Ectodermal cell (in vitro differentiated cells): ENCODE results near the gene SP100.

Experiments used
- H3K27ac ChIP-seq: 2 replicates; pipeline ENCODE4 v1.7.0; 2013; ENCODE audit warnings: mild to moderate bottlenecking, low read depth, low read length; ENCODE audit not compliant: insufficient read depth, poor library complexity, severe bottlenecking
- H3K27me3 ChIP-seq: 2 replicates; pipeline ENCODE4 v1.7.0; 2013; ENCODE audit warnings: mild to moderate bottlenecking, low read length; ENCODE audit not compliant: insufficient read depth, control insufficient read depth, poor library complexity, severe bottlenecking
- H3K36me3 ChIP-seq: one replicate; pipeline ENCODE4 v1.7.0; 2013; ENCODE audit warnings: low read length; ENCODE audit not compliant: control insufficient read depth, insufficient read depth
- H3K4me1 ChIP-seq: one replicate; pipeline ENCODE4 v1.7.0; 2013; ENCODE audit warnings: low read length; ENCODE audit not compliant: control insufficient read depth, insufficient read depth
- H3K4me3 ChIP-seq: 2 replicates; pipeline ENCODE4 v1.7.0; 2013; ENCODE audit warnings: low read depth, low read length, control low read depth; ENCODE audit not compliant: insufficient read depth
- H3K9me3 ChIP-seq: 2 replicates; pipeline ENCODE4 v1.7.0; 2013; ENCODE audit warnings: mild to moderate bottlenecking, low read length, moderate library complexity; ENCODE audit not compliant: control insufficient read depth
- WGBS, 2 experiments: methylation state at CpG; one replicate each; pipeline ENCODE4 v1.1.7; 2013; ENCODE audit warnings: missing lambda C conversion rate in 2 of 2; 5-methylcytosine and 5-hydroxymethylcytosine counted together

Gene SP100

GRCh38 chr2:230577114-230577513, 161.1 kb downstream of the SP100 start:
- no peak overlapping the region for H3K4me3 ChIP-seq
- WGBS, 2 experiments: 95% methylated on average over 6 of the region's 6 CpGs

GRCh38 chr2:230578106-230578505, 162.1 kb downstream of the SP100 start:
- H3K9me3 ChIP-seq: no peaks in the 10 kb centered on the region
- no peak overlapping the region for H3K4me3 ChIP-seq
- no peaks in the 10 kb centered on the region for H3K27me3 ChIP-seq
- no peaks in the 10 kb centered on the region for H3K4me1 ChIP-seq
- H3K36me3 ChIP-seq: no peaks in the 10 kb centered on the region
- no peak overlapping the region for H3K27ac ChIP-seq
- WGBS, 2 experiments: 39 to 41% methylated on average over 2 of the region's 2 CpGs

More at GRCh38 chr2:230577114-230577513, 161.1 kb downstream of the SP100 start:
- no peaks in the 10 kb centered on the region for H3K4me1 ChIP-seq
- no peaks in the 10 kb centered on the region for H3K9me3 ChIP-seq
- H3K27me3 ChIP-seq: no peaks in the 10 kb centered on the region
- H3K27ac ChIP-seq: no peak overlapping the region
- H3K36me3 ChIP-seq: no peaks in the 10 kb centered on the region

GRCh38 chr2:230582851-230583283, 166.9 kb downstream of the SP100 start:
- no peaks in the 10 kb centered on the region for H3K9me3 ChIP-seq
- no peak overlapping the region for H3K27ac ChIP-seq
- H3K4me1 ChIP-seq: no peaks in the 10 kb centered on the region
- no peaks in the 10 kb centered on the region for H3K27me3 ChIP-seq
- 83 to 87% methylated on average over 5 of the region's 5 CpGs for WGBS, 2 experiments
- H3K4me3 ChIP-seq: no peak overlapping the region
- H3K36me3 ChIP-seq: no peaks in the 10 kb centered on the region

- H3K36me3 ChIP-seq: no peaks in the 10 kb centered on the region
- WGBS, 2 experiments: 90 to 97% methylated on average over 1 to 2 of the region's 2 CpGs
- no peaks in the 10 kb centered on the region for H3K27me3 ChIP-seq
- no peak overlapping the region for H3K4me3 ChIP-seq
- H3K27ac ChIP-seq: no peak overlapping the region
- no peaks in the 10 kb centered on the region for H3K4me1 ChIP-seq
- H3K9me3 ChIP-seq: no peaks in the 10 kb centered on the region
Measured at GRCh38 chr2:230583581-230583980, 167.6 kb downstream of the SP100 start.

- Histone ChIP-seq H3K4me1 (no peaks in the 10 kb centered on the region), H3K4me3 (no peak overlapping the region), H3K9me3 (no peaks in the 10 kb centered on the region), H3K27me3 (no peaks in the 10 kb centered on the region), H3K36me3 (no peaks in the 10 kb centered on the region), H3K27ac (no peak overlapping the region)
- WGBS, 2 experiments: 100% methylated on average over 2 of the region's 2 CpGs; no CpG with 5 or more reads in 1 of the 2 experiments
Measured at GRCh38 chr2:230586328-230586982, 170.5 kb downstream of the SP100 start.

- WGBS, 2 experiments: 62 to 64% methylated on average over 3 of the region's 3 CpGs
- H3K36me3 ChIP-seq: no peaks in the 10 kb centered on the region
Measured at GRCh38 chr2:230589025-230589424, 173.0 kb downstream of the SP100 start.

GRCh38 chr2:230589497-230590015, 173.6 kb downstream of the SP100 start:
- Histone ChIP-seq H3K27ac (no peak overlapping the region), H3K4me1 (no peaks in the 10 kb centered on the region), H3K36me3 (no peaks in the 10 kb centered on the region), H3K27me3 (no peaks in the 10 kb centered on the region), H3K4me3 (no peak overlapping the region), H3K9me3 (no peaks in the 10 kb centered on the region)
- 88 to 95% methylated on average over 3 of the region's 3 CpGs for WGBS, 2 experiments

More at GRCh38 chr2:230589025-230589424, 173.0 kb downstream of the SP100 start:
- Histone ChIP-seq H3K27ac (no peak overlapping the region), H3K9me3 (no peaks in the 10 kb centered on the region), H3K4me3 (no peak overlapping the region), H3K4me1 (no peaks in the 10 kb centered on the region), H3K27me3 (no peaks in the 10 kb centered on the region)

- H3K27ac ChIP-seq: no peak overlapping the region
- no peaks in the 10 kb centered on the region for H3K4me1 ChIP-seq
- H3K27me3 ChIP-seq: no peaks in the 10 kb centered on the region
- no peak overlapping the region for H3K4me3 ChIP-seq
- 93 to 100% methylated on average over 2 of the region's 3 CpGs for WGBS, 2 experiments
- H3K36me3 ChIP-seq: no peaks in the 10 kb centered on the region
- H3K9me3 ChIP-seq: no peaks in the 10 kb centered on the region
Measured at GRCh38 chr2:230590333-230590732, 174.3 kb downstream of the SP100 start.

- Histone ChIP-seq H3K4me1 (no peaks in the 10 kb centered on the region), H3K9me3 (no peaks in the 10 kb centered on the region), H3K27ac (no peak overlapping the region), H3K4me3 (no peak overlapping the region), H3K27me3 (no peaks in the 10 kb centered on the region), H3K36me3 (no peaks in the 10 kb centered on the region)
- WGBS, 2 experiments: 88 to 90% methylated on average over 6 of the region's 6 CpGs
Measured at GRCh38 chr2:230591850-230592249, 175.8 kb downstream of the SP100 start.

GRCh38 chr2:230592775-230593174, 176.8 kb downstream of the SP100 start:
- Histone ChIP-seq H3K27me3 (no peaks in the 10 kb centered on the region), H3K4me3 (no peak overlapping the region), H3K36me3 (no peaks in the 10 kb centered on the region), H3K27ac (no peak overlapping the region), H3K9me3 (no peaks in the 10 kb centered on the region), H3K4me1 (no peaks in the 10 kb centered on the region)
- 90 to 93% methylated on average over 4 of the region's 4 CpGs for WGBS, 2 experiments
